HG03159 (cell line): ENCODE results near the gene GRID1.

Experiments
- ATAC-seq: cut with Tn5 transposase; IDR thresholded peaks from one replicate; pipeline ENCODE4 v1.9.1; 2021; ENCODE audit warnings: mild to moderate bottlenecking, moderate library complexity; ENCODE audit not compliant: unreplicated experiment

Gene GRID1

GRCh38 chr10:85682621-85683020, 684.0 kb downstream of the GRID1 start:
- no peak for ATAC-seq

GRCh38 chr10:85679710-85680109, 686.9 kb downstream of the GRID1 start:
- ATAC-seq, result no peak

- no peak for ATAC-seq
Observed at GRCh38 chr10:85679061-85679460, 687.5 kb downstream of the GRID1 start.

GRCh38 chr10:85674851-85675250, 691.7 kb downstream of the GRID1 start:
- no peak for ATAC-seq

- ATAC-seq, result no peak
Observed at GRCh38 chr10:85673270-85673669, 693.3 kb downstream of the GRID1 start.

DNA sequence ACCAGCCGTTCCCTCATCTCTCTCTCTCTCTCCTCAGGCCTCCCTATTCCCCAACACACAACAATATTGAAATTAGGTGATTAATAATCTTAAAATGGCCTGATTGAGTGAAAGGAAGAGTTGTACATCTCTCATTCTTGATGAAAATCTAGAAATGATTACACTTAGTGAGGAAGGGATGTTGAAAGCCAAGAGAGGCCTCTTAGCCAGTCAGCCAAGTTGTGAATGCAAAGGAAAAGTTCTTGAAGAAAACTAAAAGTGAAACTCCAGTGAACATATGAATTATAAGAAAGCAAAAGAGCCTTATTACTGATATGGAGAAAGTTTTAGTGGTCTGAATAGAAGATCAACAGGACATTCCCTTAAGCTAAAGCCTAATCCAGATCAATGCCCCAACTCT, 695.1 kb downstream of the GRID1 start:
- ATAC-seq, result no peak

GRCh38 chr10:85668522-85668921, 698.1 kb downstream of the GRID1 start:
- no peak for ATAC-seq

DNA sequence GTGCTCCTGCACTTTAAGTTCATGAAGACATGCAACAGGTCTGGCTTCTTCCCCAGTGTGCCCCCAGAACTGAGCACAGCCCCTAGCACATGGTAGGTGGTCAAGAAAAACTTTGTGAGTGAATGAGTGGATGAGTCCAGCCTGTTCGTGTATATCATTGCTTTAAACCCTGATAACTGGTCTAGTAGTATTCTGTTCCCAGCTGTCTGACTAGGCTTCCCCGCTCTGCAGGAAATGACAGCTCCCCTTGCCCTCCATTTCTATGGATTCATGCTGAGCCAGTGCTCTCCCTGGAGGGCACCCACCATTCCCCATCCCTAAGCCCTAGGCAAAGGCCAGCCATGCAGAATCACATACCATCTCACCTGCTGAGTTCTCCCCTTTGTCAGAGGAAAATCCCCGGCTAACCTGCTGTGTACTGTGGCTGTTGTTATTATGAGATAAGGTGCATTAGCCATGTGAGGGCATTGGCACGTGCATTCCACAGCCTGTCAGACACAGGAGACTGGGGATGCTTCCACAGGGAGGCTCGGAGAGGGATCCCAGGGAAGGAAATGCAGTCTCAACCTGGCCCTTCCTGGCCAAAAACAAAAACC, 698.9 kb downstream of the GRID1 start:
- no peak for ATAC-seq

- ATAC-seq, result no peak
Observed at GRCh38 chr10:85666987-85667386, 699.6 kb downstream of the GRID1 start.

DNA sequence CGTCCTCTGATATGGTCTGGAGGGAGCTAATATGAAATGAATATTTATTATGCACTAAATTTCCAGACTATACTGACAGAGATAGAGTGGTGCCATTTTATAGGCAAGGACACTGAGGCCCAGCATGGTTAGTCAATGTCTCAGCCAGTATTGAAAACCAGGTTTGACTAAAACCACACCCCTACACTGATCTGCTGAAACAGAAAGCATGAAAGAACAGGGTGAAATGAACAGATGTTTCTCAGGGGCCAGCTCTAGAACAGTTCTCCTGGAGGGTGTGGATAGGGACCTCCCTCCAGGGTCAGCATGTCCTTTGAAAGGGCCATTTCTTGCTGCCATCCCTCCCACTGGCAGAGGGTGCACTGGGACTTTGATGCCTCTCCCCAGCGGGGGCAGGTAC, 700.5 kb downstream of the GRID1 start:
- no peak for ATAC-seq

- no peak for ATAC-seq
Observed at GRCh38 chr10:85665681-85666080, 700.9 kb downstream of the GRID1 start.

- no peak for ATAC-seq
Observed at GRCh38 chr10:85665078-85665477, 701.5 kb downstream of the GRID1 start.

DNA sequence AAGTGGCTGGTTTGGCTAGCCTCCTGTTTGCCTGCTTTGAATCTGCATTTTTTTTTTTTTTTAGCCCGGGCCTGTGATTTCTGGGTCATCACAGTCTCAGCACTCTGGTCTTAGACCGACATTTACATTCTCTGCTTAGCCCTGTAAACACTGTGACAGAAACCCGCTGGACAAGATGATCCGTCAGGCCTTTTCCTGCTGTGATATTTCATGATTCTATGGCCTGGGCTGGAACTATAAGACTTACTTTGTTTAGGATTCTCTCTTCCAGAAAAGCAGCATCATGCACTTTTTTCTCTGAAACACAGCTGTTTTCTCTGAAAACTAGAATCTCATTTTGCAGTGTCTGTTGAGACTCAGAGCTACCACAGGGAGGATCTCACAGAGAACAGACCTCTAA, 705.5 kb downstream of the GRID1 start:
- ATAC-seq, result no peak

- ATAC-seq, result no peak
Observed at GRCh38 chr10:85659331-85659730, 707.3 kb downstream of the GRID1 start.

GRCh38 chr10:85658518-85658917, 708.1 kb downstream of the GRID1 start:
- no peak for ATAC-seq

GRCh38 chr10:85657476-85658113, 709.0 kb downstream of the GRID1 start:
- ATAC-seq, result no peak

DNA sequence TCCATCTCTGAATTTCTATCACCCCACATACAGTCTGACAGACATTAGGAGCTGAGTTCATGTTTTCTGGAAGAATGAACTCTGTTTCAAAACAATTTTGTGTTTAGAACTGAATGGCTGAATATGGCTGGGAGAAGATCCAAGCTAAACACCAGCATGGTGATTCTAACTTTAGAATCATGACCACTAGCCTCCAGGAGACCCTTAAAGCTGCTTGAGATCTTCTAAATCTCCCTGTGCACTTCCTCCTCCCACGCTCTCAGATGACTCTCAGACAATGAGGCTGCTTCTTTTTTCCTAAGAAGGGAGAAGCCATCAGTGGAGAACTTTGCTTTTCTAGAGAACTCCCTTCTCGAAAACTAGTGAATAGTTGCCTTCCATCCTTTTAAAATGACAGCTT, 711.2 kb downstream of the GRID1 start:
- ATAC-seq, result no peak

DNA sequence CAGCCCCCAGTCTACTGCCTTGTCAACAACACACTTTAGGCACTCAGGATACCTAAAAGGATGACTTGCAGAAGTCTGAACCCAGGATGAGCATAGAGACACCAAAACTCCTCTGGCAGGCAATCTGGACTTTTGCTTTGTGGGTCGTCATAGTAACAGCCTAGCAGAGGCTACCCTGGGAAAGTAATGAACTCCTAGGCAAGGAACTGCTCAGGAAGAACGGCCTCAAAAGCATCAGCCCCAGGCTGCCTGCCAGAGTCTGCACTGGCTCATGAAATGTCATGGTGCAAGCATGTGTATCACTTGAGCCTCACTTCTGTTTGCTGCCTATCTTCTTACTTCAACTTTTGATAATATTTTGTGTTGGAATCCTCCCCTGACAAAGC, 715.1 kb downstream of the GRID1 start:
- ATAC-seq, result no peak

DNA sequence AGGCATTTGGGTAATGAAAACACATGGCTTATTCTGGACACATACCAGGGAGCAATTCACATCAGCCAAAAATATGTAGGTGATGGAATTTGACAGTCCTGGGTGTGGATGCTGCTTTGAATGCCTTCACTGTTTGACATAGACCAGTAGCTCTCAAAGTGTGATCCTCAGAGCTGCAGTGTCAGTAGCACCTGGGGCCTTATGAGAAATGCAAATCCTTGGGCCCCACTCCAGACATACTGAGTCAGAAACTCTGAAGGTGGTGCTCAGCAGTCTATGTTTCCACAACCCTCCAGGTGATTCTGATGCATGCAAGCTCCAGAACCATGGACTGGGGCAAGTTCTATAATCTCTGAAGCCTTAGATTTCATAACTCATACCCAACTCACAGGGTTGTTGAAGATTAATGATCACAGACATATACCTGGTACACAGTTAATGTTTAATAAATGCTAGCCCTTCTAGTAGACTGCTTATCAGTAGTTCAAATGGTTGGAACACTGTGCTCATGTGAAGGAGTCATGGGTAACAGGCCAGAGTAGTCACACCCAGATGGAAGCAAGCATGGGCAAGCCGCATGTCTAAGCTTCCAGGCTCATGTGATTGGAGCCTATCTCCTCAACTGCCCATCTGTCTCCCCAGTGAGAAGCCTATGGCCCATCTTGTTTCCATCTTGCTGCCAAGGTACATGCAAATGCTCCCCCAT, 715.7 kb downstream of the GRID1 start:
- ATAC-seq, result no peak

DNA sequence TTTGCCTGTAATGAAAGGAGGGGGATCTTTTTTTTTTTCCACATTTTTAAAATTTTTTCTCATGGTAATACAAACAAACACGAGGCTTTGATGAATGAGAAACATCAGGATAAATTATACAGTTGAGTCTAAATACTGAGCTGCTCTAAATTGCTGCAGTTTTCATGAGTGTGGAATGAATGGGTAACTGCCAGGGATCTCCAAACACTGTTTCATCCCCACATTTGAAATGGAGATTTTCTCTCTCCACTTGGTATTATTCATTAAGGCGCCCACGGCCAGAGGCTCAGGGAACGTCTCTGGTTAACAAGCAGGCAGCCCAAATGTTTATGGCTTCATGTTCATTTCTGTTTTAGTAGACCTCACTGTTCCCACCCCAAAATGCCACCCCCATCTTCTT, 717.1 kb downstream of the GRID1 start:
- ATAC-seq, result no peak

DNA sequence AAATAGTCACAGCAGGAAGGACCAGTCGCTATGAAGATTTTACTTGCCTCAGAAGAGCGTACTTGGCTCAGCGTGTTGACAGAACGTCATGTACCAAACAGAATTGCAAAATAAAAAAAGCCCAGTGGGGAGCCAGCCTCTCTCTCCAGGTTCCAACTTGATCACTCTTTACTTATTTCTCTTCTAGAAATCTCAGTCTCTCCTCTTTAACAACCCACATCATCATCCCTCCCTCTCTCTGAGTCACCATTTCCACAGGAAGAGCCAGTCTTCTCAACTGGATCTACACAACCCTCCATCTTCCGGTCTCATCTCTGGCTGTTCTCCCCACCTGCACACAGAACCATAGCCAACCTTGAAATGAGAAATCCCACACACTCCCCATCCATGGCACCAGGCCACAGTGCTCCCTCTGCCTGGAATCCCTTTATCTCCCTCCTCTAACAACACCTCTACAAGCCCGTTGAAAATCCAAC, 718.3 kb downstream of the GRID1 start:
- no peak for ATAC-seq

GRCh38 chr10:85647741-85648140, 718.9 kb downstream of the GRID1 start:
- ATAC-seq, result no peak
